HG03045 (cell line): ENCODE data around the gene CAMKK2.
"Not testable (repeated sequence)": the region's sequence is repeated elsewhere in the genome, so short reads cannot be mapped to it uniquely, and the experiment has no call there.

Source experiments
- ATAC-seq: cut with Tn5 transposase; IDR thresholded peaks from one replicate; pipeline ENCODE4 v1.9.1; 2021; ENCODE audit warnings: mild to moderate bottlenecking, moderate library complexity; ENCODE audit not compliant: unreplicated experiment

The CAMKK2 gene

DNA sequence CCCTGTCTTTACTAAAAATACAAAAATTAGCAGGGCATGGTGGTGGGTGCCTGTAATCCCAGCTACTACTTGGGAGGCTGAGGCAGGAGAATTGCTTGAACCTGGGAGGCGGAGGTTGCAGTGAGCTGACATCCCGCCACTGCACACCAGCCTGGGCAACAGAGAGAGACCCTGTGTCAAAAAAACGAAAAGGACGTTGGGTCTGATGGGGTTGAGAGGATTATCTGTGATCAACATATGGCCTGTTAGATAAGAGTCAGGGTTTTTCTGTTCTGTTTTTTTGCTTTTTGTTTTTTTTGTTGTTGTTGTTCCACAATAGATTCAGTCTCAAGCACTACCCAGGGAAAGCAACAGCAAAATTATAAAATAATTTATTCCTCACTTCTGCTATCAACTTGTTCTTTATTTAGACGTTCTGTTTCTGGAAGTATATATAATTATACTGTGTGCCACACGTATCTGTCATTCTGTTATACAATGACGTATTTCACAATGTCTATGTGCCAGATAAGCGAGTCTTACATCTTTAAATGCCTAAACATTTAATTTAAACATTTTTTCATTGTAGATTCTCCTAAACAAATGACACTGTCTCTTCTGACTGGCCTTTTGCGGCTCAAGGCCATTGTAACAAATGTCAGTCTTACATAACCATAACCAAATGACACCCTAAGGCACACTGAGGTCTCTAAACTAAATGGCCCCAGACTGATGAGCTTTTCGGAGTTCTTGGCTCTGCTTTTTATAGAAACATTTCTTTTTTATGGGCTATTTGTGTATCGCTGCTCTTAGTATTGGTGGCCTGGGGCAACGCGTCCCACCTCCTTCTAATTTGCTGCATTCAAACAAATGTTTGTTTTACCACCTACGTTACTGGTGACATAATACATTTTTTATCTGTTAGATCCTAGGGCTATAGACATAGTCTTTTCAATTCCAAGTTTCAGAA, 93.8 kb downstream of the CAMKK2 start:
- ATAC-seq: no peak

GRCh38 chr12:121201140-121201539, 95.4 kb downstream of the CAMKK2 start:
- ATAC-seq: not testable (repeated sequence)

- no peak for ATAC-seq
Measured at GRCh38 chr12:121198949-121199348, 97.6 kb downstream of the CAMKK2 start.

DNA sequence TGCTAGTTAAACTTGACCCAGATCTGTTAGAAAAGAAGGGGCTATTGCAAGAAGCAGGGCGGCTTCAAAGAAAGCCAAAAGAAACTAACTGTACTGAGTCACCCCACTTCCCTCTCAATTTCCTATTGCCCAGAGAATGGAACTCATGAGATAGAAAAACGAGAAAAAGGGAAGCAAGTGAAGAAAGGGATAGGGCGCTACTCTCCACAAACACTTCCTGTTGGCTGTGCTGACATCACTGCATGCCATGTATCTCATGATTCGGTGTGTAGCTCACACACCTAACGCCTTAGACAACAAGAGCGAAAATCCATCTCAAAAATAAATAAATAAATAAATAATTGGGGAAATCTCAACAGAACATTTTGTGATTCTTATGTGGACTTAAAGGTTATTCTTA, 99.6 kb downstream of the CAMKK2 start:
- no peak for ATAC-seq

- ATAC-seq: no peak
Measured at GRCh38 chr12:121191151-121191550, 105.4 kb downstream of the CAMKK2 start.

- no peak for ATAC-seq
Measured at GRCh38 chr12:121190523-121191031, 105.9 kb downstream of the CAMKK2 start.

- no peak for ATAC-seq
Measured at GRCh38 chr12:121189619-121190155, 106.8 kb downstream of the CAMKK2 start.

DNA sequence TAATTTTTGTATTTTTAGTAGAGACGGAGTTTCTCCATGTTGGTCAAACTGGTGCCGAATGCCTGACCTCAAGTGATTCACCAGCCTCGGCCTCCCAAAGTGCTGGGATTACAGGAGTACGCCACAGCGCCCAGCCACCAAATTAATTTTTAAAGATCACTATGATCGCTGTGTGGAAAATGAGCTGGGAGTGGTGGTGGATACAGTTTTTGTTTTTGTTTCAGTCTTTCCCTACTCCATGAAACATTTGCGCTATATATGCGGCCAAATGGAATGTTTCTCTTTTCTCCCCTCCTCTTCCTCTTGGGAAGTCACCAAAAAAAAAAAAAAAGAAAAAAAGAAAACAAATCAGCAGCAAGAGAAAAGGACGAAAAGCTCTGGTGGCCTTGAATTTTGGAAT, 107.4 kb downstream of the CAMKK2 start:
- ATAC-seq: no peak

DNA sequence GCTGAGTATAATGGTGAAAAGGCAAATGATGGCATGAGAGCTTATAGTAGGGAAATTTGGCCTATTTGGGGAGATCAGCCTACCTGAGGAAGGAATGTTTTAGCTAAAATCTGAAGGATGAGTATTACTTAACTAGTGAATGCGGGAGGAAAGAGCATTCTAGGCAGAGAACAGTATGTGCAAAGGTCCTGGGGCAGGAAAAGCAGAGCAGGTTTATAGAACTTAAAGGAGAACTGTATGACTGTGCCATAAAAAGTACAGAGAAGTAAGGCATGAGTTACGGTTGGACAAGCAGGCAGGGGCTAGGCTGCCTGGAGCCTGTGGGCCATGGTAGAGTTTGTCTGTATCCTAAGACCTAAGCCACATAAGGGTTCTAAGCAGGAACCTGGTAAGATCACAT, 108.3 kb downstream of the CAMKK2 start:
- ATAC-seq: no peak
